ENCODE results near the gene MBD3L1. TPM values are rescaled to one million over a fixed set of nuclear protein-coding genes. Genes with fewer than 3 reads are reported as not detected.

MBD3L1 gene
- total RNA-seq, 1 experiment from 2014 or later = not detected

GRCh38 chr19:8820234-8820633 is 11.9 kb upstream of the MBD3L1 start:
- Mint-ChIP-seq H3K4me1 (ENCODE audit: low read depth, unreplicated experiment) (no peaks in the 10 kb centered on the region), H3K9me3 (ENCODE audit: unreplicated experiment) (peaks cover 29% of the 10 kb centered on the region), H3K27ac (ENCODE audit: unreplicated experiment) (no peak overlapping the region), H3K4me3 (ENCODE audit: unreplicated experiment) (no peak overlapping the region), H3K36me3 (ENCODE audit: insufficient read depth, unreplicated experiment) (peaks cover 37% of the 10 kb centered on the region), H3K27me3 (ENCODE audit: insufficient read depth, unreplicated experiment) (no peaks in the 10 kb centered on the region)
- TF ChIP-seq CTCF (IDR thresholded peaks at IDR 0.05; ENCODE audit: insufficient read depth in 1 of 2, low read depth in 1 of 2, low read length in 1 of 2, severe bottlenecking in 1 of 2, unreplicated experiment in 1 of 2) = no peak
- Histone ChIP-seq H3K9me3 (peaks cover 9% of the 10 kb centered on the region; the same call in 1 of the 2 replicates), H3K27me3 (replicated peaks; ENCODE audit: control insufficient read depth, insufficient read depth, low read length) (no peaks in the 10 kb centered on the region), H3K4me1 (no peaks in the 10 kb centered on the region), H3K4me3 (ENCODE audit: low read depth, low read length) (no peak overlapping the region), H3K36me3 (ENCODE audit: control insufficient read depth, insufficient read depth, low read length) (no peaks in the 10 kb centered on the region)
- DNase-seq = no peak
- no TSS peak for BruUV-seq (replicated peaks)
- intact Hi-C loops (cut with micrococcal nuclease; ENCODE audit: unreplicated experiment) = no loop called here
- ChIA-PET POLR2A (no interaction called here), CTCF (no interaction called here)

- DNase-seq = no peak
- no peak for TF ChIP-seq CTCF (IDR thresholded peaks at IDR 0.05; ENCODE audit: insufficient read depth in 1 of 2, low read depth in 1 of 2, low read length in 1 of 2, severe bottlenecking in 1 of 2, unreplicated experiment in 1 of 2)
- H3K27me3 Mint-ChIP-seq (ENCODE audit: insufficient read depth, unreplicated experiment) = no peaks in the 10 kb centered on the region
- 0 out of 2 replicates have a peak, but pooled peaks cover 3% of the 10 kb centered on the region for H3K9me3 ChIP-seq
- H3K4me1 ChIP-seq = no peaks in the 10 kb centered on the region
- peaks cover 23% of the 10 kb centered on the region for H3K9me3 Mint-ChIP-seq (ENCODE audit: unreplicated experiment)
- H3K36me3 ChIP-seq (ENCODE audit: control insufficient read depth, insufficient read depth, low read length) = no peaks in the 10 kb centered on the region
- POLR2A ChIA-PET = no interaction called here
- H3K27ac Mint-ChIP-seq (ENCODE audit: unreplicated experiment) = no peak overlapping the region
- no peaks in the 10 kb centered on the region for H3K27me3 ChIP-seq (replicated peaks; ENCODE audit: control insufficient read depth, insufficient read depth, low read length)
- CTCF ChIA-PET = no interaction called here
- no peaks in the 10 kb centered on the region for H3K4me1 Mint-ChIP-seq (ENCODE audit: low read depth, unreplicated experiment)
- intact Hi-C loops (cut with micrococcal nuclease; ENCODE audit: unreplicated experiment) = no loop called here
- peaks cover 37% of the 10 kb centered on the region for H3K36me3 Mint-ChIP-seq (ENCODE audit: insufficient read depth, unreplicated experiment)
- no peak overlapping the region for H3K4me3 ChIP-seq (ENCODE audit: low read depth, low read length)
- no TSS peak for BruUV-seq (replicated peaks)
- no peak overlapping the region for H3K4me3 Mint-ChIP-seq (ENCODE audit: unreplicated experiment)
Observed at GRCh38 chr19:8821748-8822241, 10.4 kb upstream of the MBD3L1 start.

DNA sequence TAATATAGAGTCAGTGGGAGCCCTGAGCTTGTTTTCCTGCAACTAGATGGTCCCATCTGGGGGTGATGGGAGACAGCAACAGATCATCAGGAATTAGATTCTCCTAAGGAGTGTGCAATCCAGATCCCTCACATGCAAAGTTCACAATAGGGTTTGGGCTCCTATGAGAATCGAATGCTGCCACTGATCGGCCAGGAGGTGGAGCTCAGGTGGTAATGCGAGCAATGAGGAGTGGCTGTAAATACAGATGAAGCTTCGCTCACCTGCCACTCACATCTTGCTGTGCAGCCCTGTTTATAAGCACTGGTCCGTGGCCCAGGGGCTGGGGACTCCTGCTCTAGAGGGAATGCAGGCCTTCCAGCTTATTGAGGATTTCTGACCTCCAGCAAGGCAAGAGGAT is 5.8 kb upstream of the MBD3L1 start:
- peak in 1 of 2 experiments; percentile 1 for DNase-seq

More for the DNA sequence above, 5.8 kb upstream of the MBD3L1 start:
- H3K36me3 ChIP-seq (ENCODE audit: control insufficient read depth, insufficient read depth, low read length) = no peaks in the 10 kb centered on the region
- CTCF ChIA-PET = no interaction called here
- H3K4me3 ChIP-seq (ENCODE audit: low read depth, low read length) = no peak overlapping the region
- H3K27me3 ChIP-seq (replicated peaks; ENCODE audit: control insufficient read depth, insufficient read depth, low read length) = no peaks in the 10 kb centered on the region
- H3K27me3 Mint-ChIP-seq (ENCODE audit: insufficient read depth, unreplicated experiment) = no peaks in the 10 kb centered on the region
- H3K9me3 ChIP-seq = no peaks in the 10 kb centered on the region
- no peak overlapping the region for H3K27ac Mint-ChIP-seq (ENCODE audit: unreplicated experiment)
- no peaks in the 10 kb centered on the region for H3K4me1 ChIP-seq
- H3K9me3 Mint-ChIP-seq (ENCODE audit: unreplicated experiment) = peaks cover 22% of the 10 kb centered on the region
- POLR2A ChIA-PET = no interaction called here
- TF ChIP-seq CTCF (IDR thresholded peaks at IDR 0.05; ENCODE audit: insufficient read depth in 1 of 2, low read depth in 1 of 2, low read length in 1 of 2, severe bottlenecking in 1 of 2, unreplicated experiment in 1 of 2) = no peak
- BruUV-seq (replicated peaks) = no TSS peak
- peaks cover 14% of the 10 kb centered on the region for H3K36me3 Mint-ChIP-seq (ENCODE audit: insufficient read depth, unreplicated experiment)
- intact Hi-C loops (cut with micrococcal nuclease; ENCODE audit: unreplicated experiment) = no loop called here
- H3K4me3 Mint-ChIP-seq (ENCODE audit: unreplicated experiment) = no peak overlapping the region
- H3K4me1 Mint-ChIP-seq (ENCODE audit: low read depth, unreplicated experiment) = no peaks in the 10 kb centered on the region

All from Caco-2 (cell line).